GM12878 (cell line): ENCODE data around the gene WDR48. TPM values are rescaled to one million over a fixed set of nuclear protein-coding genes. Genes with fewer than 3 reads are reported as not detected.

Experiments
- ATAC-seq: fragments of 200-7000 bp; cut with Tn5 transposase; 3 replicates; pipeline ENCODE4 v1.9.1; 2020; ENCODE audit warnings: mild to moderate bottlenecking, moderate library complexity
- BruUV-seq: library from RNA; stranded (reverse); fragments of 400-500 nt; replicated peaks from 2 replicates; lab custom pipeline; 2021; lab: Mats Ljungman, UMichigan
- CTCF ChIA-PET: fragments of 300-600 bp; sonication (Branson Sonifier 250); formaldehyde crosslinking; extraction: SDS; loops from one replicate; lab custom pipeline; 2021; ENCODE audit warnings: inconsistent platforms; lab: Yijun Ruan, JAX
- POLR2A ChIA-PET: fragments of 350-600 bp; formaldehyde crosslinking; extraction: SDS; loops from one replicate; lab custom pipeline; 2021; ENCODE audit warnings: inconsistent platforms; lab: Charles Lee
- RAD21 ChIA-PET: fragments of 300-600 bp; sonication (Branson Sonifier 250); formaldehyde crosslinking; loops from one replicate; lab custom pipeline; 2023; ENCODE audit warnings: antibody characterized with exemption; ENCODE audit not compliant: unreplicated experiment; lab: Charles Lee
- SMC1A ChIA-PET: fragments of 300-600 bp; sonication (Branson Sonifier 250); formaldehyde crosslinking; loops from one replicate; lab custom pipeline; 2023; ENCODE audit not compliant: unreplicated experiment, uncharacterized antibody; lab: Charles Lee
- DNase-seq: peaks from one replicate; pipeline ENCODE4 v3.0.0-alpha.2; 2011; ENCODE audit warnings: low read depth, low spot score
- FAIRE-seq: peaks from 3 replicates; lab custom pipeline; 2011; peaks lifted over from hg19 to GRCh38; lab: Jason Lieb, UNC
- H2AFZ ChIP-seq: 2 replicates; pipeline ENCODE4 v1.6.0; 2011; ENCODE audit warnings: low read depth, low read length, control low read depth; ENCODE audit not compliant: control insufficient read depth
- H3K27ac ChIP-seq: 2 replicates; pipeline ENCODE4 v1.5.1; 2011; ENCODE audit warnings: control low read depth; ENCODE audit not compliant: control insufficient read depth, insufficient read depth
- H3K27me3 ChIP-seq, 2 experiments: replicated peaks in 1 of 2; 2 replicates each; pipeline versions ENCODE4 v1.6.0 to v1.6.1; 2011; ENCODE audit warnings: low read length in 1 of 2; ENCODE audit not compliant: control insufficient read depth in 2 of 2, insufficient read depth in 2 of 2
- H3K36me3 ChIP-seq, 2 experiments: 2 replicates each; pipeline ENCODE4 v1.5.1; 2011; ENCODE audit warnings: low read length in 1 of 2; ENCODE audit not compliant: control insufficient read depth in 2 of 2, insufficient read depth in 2 of 2
- H3K4me1 ChIP-seq: 2 replicates; pipeline ENCODE4 v1.6.1; 2011; ENCODE audit warnings: mild to moderate bottlenecking, low read length, moderate library complexity, mixed read lengths; ENCODE audit not compliant: control insufficient read depth, insufficient read depth
- H3K4me2 ChIP-seq: 2 replicates; pipeline ENCODE4 v1.6.0; 2011; ENCODE audit warnings: control low read depth; ENCODE audit not compliant: control insufficient read depth, insufficient read depth
- H3K4me3 ChIP-seq: fragments of 200-600 bp; sonication (generic); 2 replicates; pipeline ENCODE4 v1.5.1; 2016
- H3K79me2 ChIP-seq: 2 replicates; pipeline ENCODE4 v1.6.0; 2011; ENCODE audit warnings: low read length; ENCODE audit not compliant: control insufficient read depth, insufficient read depth
- H3K9ac ChIP-seq: 2 replicates; pipeline ENCODE4 v1.8.0; 2011; ENCODE audit warnings: low read length, control low read depth, mixed read lengths; ENCODE audit not compliant: control insufficient read depth, insufficient read depth
- H3K9me3 ChIP-seq: replicated peaks from 3 replicates; pipeline ENCODE4 v1.5.1; 2011; ENCODE audit warnings: mild to moderate bottlenecking, low read length; ENCODE audit not compliant: control insufficient read depth, insufficient read depth
- H4K20me1 ChIP-seq: 2 replicates; pipeline ENCODE4 v1.6.0; 2011; ENCODE audit not compliant: control insufficient read depth, insufficient read depth
- CEBPB ChIP-seq, 2 experiments: fragments of 150-350 bp in 1 of 2; IDR thresholded peaks; 2 replicates each; pipeline ENCODE4 v1.6.1; 2012 to 2014; ENCODE audit warnings: low read depth in 2 of 2, low read length in 2 of 2, borderline replicate concordance in 1 of 2, inconsistent platforms in 1 of 2
- CHD1 ChIP-seq: IDR thresholded peaks from 2 replicates; pipeline ENCODE4 v1.6.1; 2012; ENCODE audit warnings: low read depth, low read length, improper control_type of control experiment
- EZH2 ChIP-seq: IDR thresholded peaks from 2 replicates; pipeline ENCODE4 v1.6.1; 2012; ENCODE audit warnings: low read depth, mild to moderate bottlenecking, control low read depth, inconsistent platforms, low read length, borderline replicate concordance; ENCODE audit not compliant: control insufficient read depth
- JUNB ChIP-seq: IDR thresholded peaks from 2 replicates; pipeline ENCODE4 v1.6.1; 2016; ENCODE audit warnings: antibody characterized with exemption, mild to moderate bottlenecking
- KDM1A ChIP-seq: fragments of 200-600 bp; sonication (generic); IDR thresholded peaks from 2 replicates; pipeline ENCODE4 v1.6.1; 2016; ENCODE audit warnings: borderline replicate concordance
- MTA3 ChIP-seq: IDR thresholded peaks from 2 replicates; pipeline ENCODE4 v1.6.1; 2012; ENCODE audit warnings: low read length, inconsistent platforms, borderline replicate concordance
- NR2C2 ChIP-seq: IDR thresholded peaks from 2 replicates; pipeline ENCODE4 v1.6.1; 2011; ENCODE audit warnings: borderline replicate concordance, low read depth; ENCODE audit not compliant: control insufficient read depth, insufficient read length
- NRF1 ChIP-seq: conservative IDR thresholded peaks from 2 replicates; pipeline ENCODE4 v1.6.1; 2011; ENCODE audit warnings: mild to moderate bottlenecking, low read depth, low read length, improper control_type of control experiment
- PAX5 ChIP-seq: IDR thresholded peaks from 2 replicates; pipeline ENCODE4 v1.6.1; 2011; ENCODE audit warnings: low read depth, low read length, borderline replicate concordance
- POU2F2 ChIP-seq: IDR thresholded peaks from 3 replicates; pipeline ENCODE4 v1.6.1; 2011; ENCODE audit warnings: low read depth, mild to moderate bottlenecking, low read length, borderline replicate concordance
- RB1 ChIP-seq: fragments of 450-650 bp; formaldehyde crosslinking; IDR thresholded peaks from 2 replicates; pipeline ENCODE4 v1.6.1; 2017; ENCODE audit warnings: mild to moderate bottlenecking, borderline replicate concordance
- SMAD5 ChIP-seq: IDR thresholded peaks from 2 replicates; pipeline ENCODE4 v1.6.1; 2016; ENCODE audit warnings: antibody characterized with exemption, low read depth
- SREBF2 ChIP-seq: IDR thresholded peaks from 2 replicates; pipeline ENCODE4 v1.6.1; 2012; ENCODE audit warnings: mild to moderate bottlenecking, low read length
- SRF ChIP-seq, 2 experiments: IDR thresholded peaks; 2 replicates each; pipeline ENCODE4 v1.6.1; 2011; ENCODE audit warnings: low read depth in 2 of 2, low read length in 2 of 2, mild to moderate bottlenecking in 1 of 2, moderate library complexity in 1 of 2
- SUZ12 ChIP-seq: fragments of 200-600 bp; sonication (generic); IDR thresholded peaks from one replicate; pipeline ENCODE4 v1.6.1; 2018; ENCODE audit warnings: antibody characterized with exemption, mild to moderate bottlenecking; ENCODE audit not compliant: unreplicated experiment
- TCF3 ChIP-seq: IDR thresholded peaks from 2 replicates; pipeline ENCODE4 v1.6.1; 2012; ENCODE audit warnings: low read depth, mild to moderate bottlenecking, low read length, borderline replicate concordance; ENCODE audit not compliant: insufficient read depth
- TCF7 ChIP-seq: IDR thresholded peaks from 2 replicates; pipeline ENCODE4 v1.6.1; 2014; ENCODE audit warnings: antibody characterized with exemption, borderline replicate concordance
- ZZZ3 ChIP-seq: IDR thresholded peaks from 2 replicates; pipeline ENCODE4 v1.6.1; 2011; ENCODE audit warnings: low read depth; ENCODE audit not compliant: control insufficient read depth, insufficient read length
- WGBS: methylation state at CpG from one replicate; pipeline ENCODE4 v1.1.6; 2016; ENCODE audit warnings: low lambda C conversion rate; ENCODE audit not compliant: insufficient replicate concordance, insufficient coverage; ENCODE audit errors: missing lambda C conversion rate; 5-methylcytosine and 5-hydroxymethylcytosine counted together
- in situ Hi-C: fragments of 300-500 bp; cut with MboI; formaldehyde crosslinking; loops from 9 replicates; pipeline ENCODE4 v1.14.3; 2018; ENCODE audit warnings: mixed read lengths
- intact Hi-C: fragments of 100-400 bp; cut with micrococcal nuclease; formaldehyde crosslinking; loops from one replicate; pipeline ENCODE4 v1.14.2; 2022; ENCODE audit not compliant: unreplicated experiment
- polyA plus RNA-seq, 11 experiments: library from polyadenylated mRNA; depleted of rRNA in 4 of 11; unstranded in 6 of 11; stranded (reverse) in 5 of 11; fragments of >200 nt; fragmentation: Nextera tagmentation in 4 of 11; fragmentation: Illumina TruSeq in 1 of 11; extraction: Ambion mirVana in 4 of 11; extraction: Trizol in 1 of 11; gene quantifications; 1 replicate in 1 of 11; 2 replicates in 10 of 11; pipeline versions ENCODE4 v1.2.1 to v1.2.3, GENCODE V29; 2011 to 2016; ENCODE audit warnings: inconsistent platforms in 2 of 11, missing spikeins in 2 of 11, low read depth in 1 of 11
- total RNA-seq, 4 experiments: library from RNA; depleted of rRNA in 3 of 4; stranded (reverse); fragments of >200 nt in 3 of 4; fragmentation: Illumina TruSeq in 1 of 4; extraction: Trizol in 1 of 4; gene quantifications; 2 replicates each; pipeline versions ENCODE4 v1.2.1 to v1.2.3, GENCODE V29; 2013 to 2021
- TF ChIP-seq, protein P1 (sequence below): IDR thresholded peaks from 2 replicates; pipeline ENCODE4 v1.6.1; 2012; ENCODE audit warnings: low read depth, low read length, improper control_type of control experiment
- TF ChIP-seq, protein P2 (sequence below): IDR thresholded peaks from 2 replicates; pipeline ENCODE4 v1.6.1; 2011; ENCODE audit warnings: low read depth, mild to moderate bottlenecking, low read length, moderate library complexity, borderline replicate concordance; ENCODE audit errors: extremely low read depth
- TF ChIP-seq, protein P3 (sequence below), 3 experiments: IDR thresholded peaks in 2 of 3; conservative IDR thresholded peaks in 1 of 3; 2 replicates each; pipeline ENCODE4 v1.5.1; 2011; ENCODE audit warnings: low read depth in 3 of 3, low read length in 3 of 3, mild to moderate bottlenecking in 3 of 3, control low read depth in 2 of 3, moderate library complexity in 2 of 3, inconsistent platforms in 1 of 3, mixed read lengths in 1 of 3; ENCODE audit not compliant: control insufficient read depth in 2 of 3, insufficient read depth in 1 of 3; ENCODE audit errors: extremely low read depth in 1 of 3

WDR48 gene
- total and polyA plus RNA-seq, 10 of the 15 experiments (the other 5 are each of a cell fraction or from before 2014, with no cell fraction given) = 16.8 to 43.8 (median 29.0) TPM

DNA sequence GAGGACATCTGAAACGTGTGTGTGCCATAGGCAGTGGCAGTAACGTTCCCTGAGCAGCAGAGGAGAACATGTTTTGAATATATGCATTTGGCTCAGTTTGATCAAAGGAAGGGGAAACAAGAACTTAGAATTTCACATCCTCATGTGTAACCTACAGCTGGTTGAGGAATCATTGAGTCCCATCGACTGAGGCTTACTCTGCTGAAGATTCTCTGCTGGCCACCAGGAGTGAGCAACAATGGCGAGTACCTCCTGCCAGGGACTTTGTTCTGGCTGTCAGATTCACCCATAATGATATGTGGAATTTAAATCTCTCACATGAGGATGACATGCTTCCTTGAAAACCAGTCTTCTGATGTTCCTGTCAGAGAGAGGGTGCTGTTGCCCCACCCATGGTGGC, 34.3 kb downstream of the WDR48 start:
- H4K20me1 ChIP-seq = no peaks in the 10 kb centered on the region
- ChIA-PET POLR2A (no interaction called here), CTCF (interaction anchor here (1.2 to 1.4 kb wide), 2 partner anchors 30 to 202 kb away, joined by 3 to 6 read pairs; no protein-coding TSS in a partner anchor), RAD21 (no interaction called here), SMC1A (interaction anchor here (1.2 kb wide), 1 partner anchor 20 kb away, joined by 3 read pairs; no protein-coding TSS in a partner anchor)
- ATAC-seq (peak; percentile 28; the same call in 2 of the 3 replicates), FAIRE-seq (no peak), DNase-seq (no peak)
- intact Hi-C loops (no loop called here), in situ Hi-C loops (no loop called here)
- no peak overlapping the region for H3K27ac ChIP-seq
- no peak overlapping the region for H3K9ac ChIP-seq
- H3K4me1 ChIP-seq = 0 out of 2 replicates have a peak, but pooled peaks cover 2% of the 10 kb centered on the region
- WGBS = 1% methylated on average over 4 of the region's 4 CpGs
- H3K4me2 ChIP-seq = no peak overlapping the region
- H2AFZ ChIP-seq = no peak overlapping the region
- no peaks in the 10 kb centered on the region for H3K9me3 ChIP-seq
- no peaks in the 10 kb centered on the region for H3K27me3 ChIP-seq
- H3K36me3 ChIP-seq = peaks cover 3 to 10% of the 10 kb centered on the region in 2 experiments; a peak in 2 of 4 replicates
- H3K4me3 ChIP-seq = no peak overlapping the region
- BruUV-seq = no TSS peak
- no peaks in the 10 kb centered on the region for H3K79me2 ChIP-seq
- TF ChIP-seq SUZ12 (no peak), MTA3 (no peak), PAX5 (peak; percentile 38; the same call in 1 of the 2 replicates), TCF7 (no peak), CHD1 (no peak), ZZZ3 (no peak), NRF1 (no peak), CEBPB (IDR thresholded peaks at IDR 0.05; ENCODE audit: borderline replicate concordance in 1 of 2, low read depth in 2 of 2, low read length in 2 of 2) (no peak), NR2C2 (no peak), KDM1A (no peak), POU2F2 (peak; percentile 78; the same call in 1 of the 3 replicates), JUNB (no peak), RB1 (no peak), EZH2 (no peak), TCF3 (no peak), SMAD5 (no peak), SREBF2 (no peak), SRF (IDR thresholded peaks at IDR 0.05; ENCODE audit: low read depth in 2 of 2, low read length in 2 of 2) (no peak)
- TF ChIP-seq, protein P1, sequence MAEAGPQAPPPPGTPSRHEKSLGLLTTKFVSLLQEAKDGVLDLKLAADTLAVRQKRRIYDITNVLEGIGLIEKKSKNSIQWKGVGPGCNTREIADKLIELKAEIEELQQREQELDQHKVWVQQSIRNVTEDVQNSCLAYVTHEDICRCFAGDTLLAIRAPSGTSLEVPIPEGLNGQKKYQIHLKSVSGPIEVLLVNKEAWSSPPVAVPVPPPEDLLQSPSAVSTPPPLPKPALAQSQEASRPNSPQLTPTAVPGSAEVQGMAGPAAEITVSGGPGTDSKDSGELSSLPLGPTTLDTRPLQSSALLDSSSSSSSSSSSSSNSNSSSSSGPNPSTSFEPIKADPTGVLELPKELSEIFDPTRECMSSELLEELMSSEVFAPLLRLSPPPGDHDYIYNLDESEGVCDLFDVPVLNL = no peak
- TF ChIP-seq, protein P2, sequence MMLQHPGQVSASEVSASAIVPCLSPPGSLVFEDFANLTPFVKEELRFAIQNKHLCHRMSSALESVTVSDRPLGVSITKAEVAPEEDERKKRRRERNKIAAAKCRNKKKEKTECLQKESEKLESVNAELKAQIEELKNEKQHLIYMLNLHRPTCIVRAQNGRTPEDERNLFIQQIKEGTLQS = no peak
- TF ChIP-seq, protein P3, sequence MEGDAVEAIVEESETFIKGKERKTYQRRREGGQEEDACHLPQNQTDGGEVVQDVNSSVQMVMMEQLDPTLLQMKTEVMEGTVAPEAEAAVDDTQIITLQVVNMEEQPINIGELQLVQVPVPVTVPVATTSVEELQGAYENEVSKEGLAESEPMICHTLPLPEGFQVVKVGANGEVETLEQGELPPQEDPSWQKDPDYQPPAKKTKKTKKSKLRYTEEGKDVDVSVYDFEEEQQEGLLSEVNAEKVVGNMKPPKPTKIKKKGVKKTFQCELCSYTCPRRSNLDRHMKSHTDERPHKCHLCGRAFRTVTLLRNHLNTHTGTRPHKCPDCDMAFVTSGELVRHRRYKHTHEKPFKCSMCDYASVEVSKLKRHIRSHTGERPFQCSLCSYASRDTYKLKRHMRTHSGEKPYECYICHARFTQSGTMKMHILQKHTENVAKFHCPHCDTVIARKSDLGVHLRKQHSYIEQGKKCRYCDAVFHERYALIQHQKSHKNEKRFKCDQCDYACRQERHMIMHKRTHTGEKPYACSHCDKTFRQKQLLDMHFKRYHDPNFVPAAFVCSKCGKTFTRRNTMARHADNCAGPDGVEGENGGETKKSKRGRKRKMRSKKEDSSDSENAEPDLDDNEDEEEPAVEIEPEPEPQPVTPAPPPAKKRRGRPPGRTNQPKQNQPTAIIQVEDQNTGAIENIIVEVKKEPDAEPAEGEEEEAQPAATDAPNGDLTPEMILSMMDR (IDR thresholded peaks at IDR 0.05 in 2 of 3, conservative IDR thresholded peaks at IDR 0.05 in 1 of 3; ENCODE audit: control insufficient read depth in 2 of 3, extremely low read depth in 1 of 3, insufficient read depth in 1 of 3, low read depth in 3 of 3, low read length in 3 of 3) = 0 out of 6 replicates have a peak, but pooled peaks of 1 of the 3 experiments have one; percentile 18
